Mammary epithelial cell (primary cell): ENCODE data around the gene ZAP70.

Experiments used
- EZH2 ChIP-seq: IDR thresholded peaks from 2 replicates; pipeline ENCODE4 v1.6.1; 2012; ENCODE audit warnings: low read length, inconsistent platforms, borderline replicate concordance
- TF ChIP-seq, protein P1 (sequence below), 2 donors: IDR thresholded peaks in 1 of 2; conservative IDR thresholded peaks in 1 of 2; 2 replicates each; pipeline ENCODE4 v1.5.1; 2011 to 2012; ENCODE audit warnings: inconsistent platforms in 2 of 2, low read length in 2 of 2, mild to moderate bottlenecking in 2 of 2, control low read depth in 1 of 2, low read depth in 1 of 2; ENCODE audit not compliant: insufficient read depth in 1 of 2; ENCODE audit errors: extremely low read depth in 1 of 2

DNA sequence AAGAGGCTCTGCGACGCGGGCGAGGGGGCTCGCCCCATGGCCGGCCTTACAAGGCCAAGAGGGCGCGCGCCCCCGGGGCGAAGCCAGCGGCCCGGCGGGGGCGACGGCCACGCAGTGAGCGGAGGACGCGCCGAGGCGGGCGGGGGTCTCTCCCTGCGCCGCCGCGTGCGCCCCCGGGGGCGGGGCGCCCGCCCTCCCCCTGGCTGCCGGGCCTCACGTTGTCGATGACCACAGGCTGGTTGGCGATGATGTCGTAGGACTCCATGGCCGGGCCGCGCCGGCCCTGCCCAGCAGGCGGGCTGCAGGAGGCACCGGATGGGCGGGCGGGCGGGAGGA is 49.8 kb upstream of the ZAP70 start:
- TF ChIP-seq, protein P1, sequence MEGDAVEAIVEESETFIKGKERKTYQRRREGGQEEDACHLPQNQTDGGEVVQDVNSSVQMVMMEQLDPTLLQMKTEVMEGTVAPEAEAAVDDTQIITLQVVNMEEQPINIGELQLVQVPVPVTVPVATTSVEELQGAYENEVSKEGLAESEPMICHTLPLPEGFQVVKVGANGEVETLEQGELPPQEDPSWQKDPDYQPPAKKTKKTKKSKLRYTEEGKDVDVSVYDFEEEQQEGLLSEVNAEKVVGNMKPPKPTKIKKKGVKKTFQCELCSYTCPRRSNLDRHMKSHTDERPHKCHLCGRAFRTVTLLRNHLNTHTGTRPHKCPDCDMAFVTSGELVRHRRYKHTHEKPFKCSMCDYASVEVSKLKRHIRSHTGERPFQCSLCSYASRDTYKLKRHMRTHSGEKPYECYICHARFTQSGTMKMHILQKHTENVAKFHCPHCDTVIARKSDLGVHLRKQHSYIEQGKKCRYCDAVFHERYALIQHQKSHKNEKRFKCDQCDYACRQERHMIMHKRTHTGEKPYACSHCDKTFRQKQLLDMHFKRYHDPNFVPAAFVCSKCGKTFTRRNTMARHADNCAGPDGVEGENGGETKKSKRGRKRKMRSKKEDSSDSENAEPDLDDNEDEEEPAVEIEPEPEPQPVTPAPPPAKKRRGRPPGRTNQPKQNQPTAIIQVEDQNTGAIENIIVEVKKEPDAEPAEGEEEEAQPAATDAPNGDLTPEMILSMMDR (conservative IDR thresholded peaks at IDR 0.05 in 1 of 2, IDR thresholded peaks at IDR 0.05 in 1 of 2; ENCODE audit: extremely low read depth in 1 of 2, insufficient read depth in 1 of 2, low read depth in 1 of 2, low read length in 2 of 2) = no peak
- TF ChIP-seq EZH2 = no peak
